Common myeloid progenitor, CD34-positive (primary cell): Measurements from ENCODE around the gene STK24.

Experiments
- CTCF ChIA-PET: fragments of 350-600 bp; sonication (Branson Sonifier 250); formaldehyde crosslinking; loops from one replicate; lab custom pipeline; 2021; ENCODE audit warnings: antibody characterized with exemption; lab: Charles Lee
- POLR2A ChIA-PET: fragments of 350-600 bp; sonication (Branson Sonifier 250); formaldehyde crosslinking; loops from one replicate; lab custom pipeline; 2021; ENCODE audit warnings: antibody characterized with exemption; lab: Charles Lee
- DNase-seq, 3 donors: peaks; one replicate each; pipeline versions ENCODE4 v3.0.0 to v3.0.0-alpha.2; 2013
- H3K27ac ChIP-seq, 2 experiments: 1 replicate in 1 of 2; 2 replicates in 1 of 2; pipeline ENCODE4 v1.7.0; 2013; ENCODE audit warnings: inconsistent platforms in 2 of 2, low read length in 2 of 2, mild to moderate bottlenecking in 2 of 2, low read depth in 1 of 2, moderate library complexity in 1 of 2; ENCODE audit not compliant: severe bottlenecking in 2 of 2, insufficient read depth in 1 of 2, poor library complexity in 1 of 2
- H3K27me3 ChIP-seq, 5 experiments: replicated peaks in 2 of 5; 1 replicate in 3 of 5; 2 replicates in 2 of 5; pipeline versions ENCODE4 v1.6.1 to v1.7.0; 2013; ENCODE audit warnings: low read length in 4 of 5, mild to moderate bottlenecking in 2 of 5, moderate library complexity in 2 of 5, inconsistent platforms in 1 of 5; ENCODE audit not compliant: insufficient read depth in 5 of 5, control insufficient read depth in 4 of 5
- H3K36me3 ChIP-seq, 4 experiments: 1 replicate in 2 of 4; 2 replicates in 2 of 4; pipeline versions ENCODE4 v1.6.1 to v1.7.0; 2013; ENCODE audit warnings: low read length in 3 of 4, control low read depth in 1 of 4, mild to moderate bottlenecking in 1 of 4; ENCODE audit not compliant: control insufficient read depth in 4 of 4, insufficient read depth in 4 of 4
- H3K4me1 ChIP-seq, 4 experiments: 1 replicate in 3 of 4; 2 replicates in 1 of 4; pipeline versions ENCODE4 v1.6.1 to v1.7.1; 2013; ENCODE audit warnings: low read length in 3 of 4, mild to moderate bottlenecking in 3 of 4, control low read depth in 1 of 4, inconsistent platforms in 1 of 4, moderate library complexity in 1 of 4; ENCODE audit not compliant: control insufficient read depth in 4 of 4, insufficient read depth in 4 of 4; ENCODE audit errors: control extremely low read depth in 1 of 4
- H3K4me3 ChIP-seq, 7 experiments: 1 replicate in 4 of 7; 2 replicates in 3 of 7; pipeline versions ENCODE4 v1.5.1 to v1.7.0; 2013; ENCODE audit warnings: mild to moderate bottlenecking in 7 of 7, low read length in 6 of 7, moderate library complexity in 6 of 7, inconsistent platforms in 2 of 7, low read depth in 2 of 7, control low read depth in 1 of 7; ENCODE audit not compliant: insufficient read depth in 4 of 7, control insufficient read depth in 1 of 7; ENCODE audit errors: extremely low read depth in 1 of 7
- H3K9me3 ChIP-seq, 5 experiments: 1 replicate in 4 of 5; 2 replicates in 1 of 5; pipeline versions ENCODE4 v1.6.1 to v1.7.1; 2013; ENCODE audit warnings: low read length in 4 of 5, mild to moderate bottlenecking in 2 of 5, inconsistent platforms in 1 of 5, low read depth in 1 of 5, moderate library complexity in 1 of 5; ENCODE audit not compliant: control insufficient read depth in 4 of 5, insufficient read depth in 2 of 5; ENCODE audit errors: control extremely low read depth in 1 of 5
- WGBS: methylation state at CpG from one replicate; pipeline ENCODE4 v1.1.5; 2013; ENCODE audit not compliant: insufficient coverage; 5-methylcytosine and 5-hydroxymethylcytosine counted together

The STK24 gene

DNA sequence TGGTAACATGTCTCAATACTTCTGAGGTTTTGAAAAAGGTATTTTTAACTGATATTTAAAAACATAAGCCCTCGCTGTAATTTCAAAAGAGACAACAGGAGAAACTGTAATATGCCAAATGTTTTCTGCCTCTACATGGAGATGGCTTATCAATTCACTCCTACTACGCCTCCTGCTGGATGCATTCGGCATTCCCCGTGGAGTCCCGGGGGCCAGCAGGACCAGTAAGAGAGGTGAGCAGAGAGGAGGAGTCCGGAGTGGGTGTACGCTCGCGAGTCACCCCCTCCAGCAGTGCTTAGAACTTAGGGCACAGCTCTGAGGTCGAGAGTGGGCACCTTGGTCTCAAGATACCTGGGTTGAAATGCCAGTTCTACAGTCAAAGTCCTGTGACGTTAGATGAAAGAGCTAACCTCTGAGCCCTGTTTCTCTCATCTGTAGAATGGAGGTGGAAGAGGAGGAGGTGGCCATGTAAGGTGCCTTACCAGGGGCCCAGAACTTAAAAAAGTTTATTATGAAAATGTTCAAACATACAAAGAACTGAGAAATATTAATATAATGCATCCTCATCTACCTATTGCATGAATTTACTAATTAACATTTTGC lies 110.2 kb downstream of the STK24 start:
- DNase-seq, result peak; percentile 38 to 50 (median 47)
- Histone ChIP-seq H3K36me3 (peaks cover 4 to 66% (median 40%) of the 10 kb centered on the region in 4 experiments), H3K9me3 (no peaks in the 10 kb centered on the region), H3K4me1 (no peaks in the 10 kb centered on the region), H3K27ac (no peak overlapping the region), H3K4me3 (no peak overlapping the region), H3K27me3 (no peaks in the 10 kb centered on the region)
- ChIA-PET CTCF (interaction anchor here (0.7 to 6.7 kb wide), 16 partner anchors 9 to 450 kb away, joined by 3 to 54 read pairs (median 3); no protein-coding TSS in a partner anchor), POLR2A (no interaction called here)
- WGBS, result 69% methylated on average over 10 of the region's 11 CpGs

GRCh38 chr13:98462946-98463345 lies 114.0 kb downstream of the STK24 start:
- Histone ChIP-seq H3K9me3 (no peaks in the 10 kb centered on the region), H3K27ac (no peak overlapping the region), H3K4me1 (no peaks in the 10 kb centered on the region), H3K27me3 (no peaks in the 10 kb centered on the region), H3K4me3 (no peak overlapping the region), H3K36me3 (peaks cover 7 to 84% (median 59%) of the 10 kb centered on the region in 4 experiments)
- no peak for DNase-seq
- CTCF ChIA-PET, result interaction anchor here (1.0 kb wide), 1 partner anchor 17 kb away, joined by 3 read pairs; no protein-coding TSS in a partner anchor
- WGBS, result 99% methylated on average over 7 of the region's 8 CpGs
- POLR2A ChIA-PET, result no interaction called here

DNA sequence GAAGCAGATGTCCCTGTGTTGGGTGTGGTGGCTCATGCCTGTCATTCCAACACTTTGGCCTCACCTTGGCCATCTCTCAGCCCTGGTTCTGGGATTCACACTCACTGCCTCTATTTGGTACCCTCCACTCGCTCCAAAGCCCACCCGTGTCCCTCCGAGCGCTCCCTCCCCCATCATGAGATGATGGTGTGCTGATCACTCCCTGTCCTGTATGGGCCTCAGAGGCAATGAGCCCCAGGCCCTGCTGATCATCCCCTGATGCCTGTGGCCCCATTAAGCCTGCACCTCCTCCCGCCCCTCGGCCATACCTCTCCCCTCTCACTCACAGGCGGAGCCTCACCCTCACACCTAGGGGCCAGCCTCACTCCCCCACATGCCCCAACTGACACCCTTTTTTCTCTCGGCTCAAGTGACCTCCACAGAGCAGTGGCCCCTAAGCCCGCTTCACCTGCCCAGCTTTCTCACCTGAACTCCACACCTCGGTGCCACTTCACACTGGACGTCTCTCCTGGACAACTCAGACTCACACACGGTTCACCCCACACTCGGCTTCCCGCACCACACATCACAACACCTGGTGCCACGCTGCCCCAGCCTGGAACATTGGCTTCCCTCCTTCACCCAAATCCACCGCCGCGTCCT lies 114.5 kb downstream of the STK24 start:
- H3K4me1 ChIP-seq, result no peaks in the 10 kb centered on the region
- no peak for DNase-seq
- H3K4me3 ChIP-seq, result no peak overlapping the region
- CTCF ChIA-PET, result interaction anchor here (2.0 kb wide), 1 partner anchor 17 kb away, joined by 9 read pairs; no protein-coding TSS in a partner anchor
- H3K36me3 ChIP-seq, result peaks cover 7 to 82% (median 59%) of the 10 kb centered on the region in 4 experiments
- H3K27ac ChIP-seq, result no peak overlapping the region
- H3K9me3 ChIP-seq, result no peaks in the 10 kb centered on the region
- H3K27me3 ChIP-seq, result no peaks in the 10 kb centered on the region
- POLR2A ChIA-PET, result no interaction called here
- 97% methylated on average over 18 of the region's 18 CpGs for WGBS

DNA sequence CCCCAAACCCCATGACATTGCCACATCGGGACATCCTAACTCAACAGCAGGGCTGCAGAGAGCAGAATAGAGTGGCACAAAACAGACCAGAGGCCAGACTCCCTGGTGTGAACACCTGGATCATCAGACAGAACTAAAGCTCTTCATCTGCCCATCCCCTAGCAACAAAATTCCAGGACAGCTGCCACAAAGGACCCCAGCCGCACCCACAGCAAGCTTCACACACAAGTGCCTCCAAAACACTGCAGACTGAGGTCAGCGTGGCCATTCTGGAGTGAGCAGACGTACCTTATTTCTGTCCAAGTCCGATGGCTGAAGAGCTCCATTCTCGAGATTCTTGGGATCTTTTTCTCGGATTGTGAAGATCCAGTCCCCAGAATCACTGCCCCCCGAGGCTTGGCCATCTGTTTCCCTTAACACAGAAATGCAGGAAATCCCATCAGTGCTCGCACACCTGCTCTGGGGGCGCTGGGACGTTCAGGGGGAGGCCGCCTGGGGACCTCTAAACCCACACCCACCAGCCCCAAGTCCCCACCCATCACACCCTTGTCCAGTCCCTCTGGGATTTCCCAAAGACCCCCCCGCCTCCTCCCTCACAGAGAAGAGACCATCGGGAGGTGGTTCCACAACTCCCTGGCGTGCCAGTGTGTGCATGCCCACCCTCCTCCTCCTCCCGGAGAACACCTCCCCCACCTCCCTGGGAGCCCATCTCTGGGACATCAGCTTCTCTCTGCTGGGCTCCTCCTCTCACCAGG lies 115.2 kb downstream of the STK24 start:
- POLR2A ChIA-PET, result no interaction called here
- Histone ChIP-seq H3K9me3 (no peaks in the 10 kb centered on the region), H3K4me3 (no peak overlapping the region), H3K27ac (no peak overlapping the region), H3K36me3 (peaks cover 9 to 85% (median 64%) of the 10 kb centered on the region in 4 experiments), H3K4me1 (no peaks in the 10 kb centered on the region), H3K27me3 (no peaks in the 10 kb centered on the region)
- DNase-seq, result no peak
- CTCF ChIA-PET, result interaction anchor here (2.0 kb wide), 1 partner anchor 16 kb away, joined by 9 read pairs; no protein-coding TSS in a partner anchor
- 98% methylated on average over 10 of the region's 16 CpGs for WGBS

DNA sequence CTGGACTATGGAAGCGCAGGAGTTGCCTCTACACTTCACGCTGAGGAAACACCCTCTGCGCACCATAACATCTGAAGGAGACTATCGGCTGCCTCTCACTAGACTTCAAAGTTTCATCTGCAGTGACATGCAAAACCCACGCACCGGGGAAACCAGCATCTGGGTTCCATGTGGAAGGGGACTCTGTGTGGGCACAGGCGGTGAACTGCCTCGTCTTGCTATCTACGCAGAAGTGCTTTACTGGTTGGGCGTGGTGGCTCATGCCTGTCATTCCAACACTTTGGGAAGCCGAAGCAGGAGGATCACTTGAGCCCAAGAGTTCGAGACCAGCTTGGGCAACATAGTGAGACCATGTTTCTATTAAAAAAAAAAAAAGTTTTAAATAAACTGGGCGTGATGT lies 116.4 kb downstream of the STK24 start:
- Histone ChIP-seq H3K9me3 (no peaks in the 10 kb centered on the region), H3K27ac (no peak overlapping the region), H3K27me3 (no peaks in the 10 kb centered on the region), H3K4me3 (no peak overlapping the region), H3K4me1 (no peaks in the 10 kb centered on the region), H3K36me3 (peaks cover 10 to 84% (median 61%) of the 10 kb centered on the region in 4 experiments)
- 87% methylated on average over 13 of the region's 13 CpGs for WGBS
- no peak for DNase-seq
- CTCF ChIA-PET, result interaction anchor here (0.7 to 2.0 kb wide), 5 partner anchors 11 to 211 kb away, joined by 3 to 9 read pairs (median 3); no protein-coding TSS in a partner anchor
- POLR2A ChIA-PET, result no interaction called here

DNA sequence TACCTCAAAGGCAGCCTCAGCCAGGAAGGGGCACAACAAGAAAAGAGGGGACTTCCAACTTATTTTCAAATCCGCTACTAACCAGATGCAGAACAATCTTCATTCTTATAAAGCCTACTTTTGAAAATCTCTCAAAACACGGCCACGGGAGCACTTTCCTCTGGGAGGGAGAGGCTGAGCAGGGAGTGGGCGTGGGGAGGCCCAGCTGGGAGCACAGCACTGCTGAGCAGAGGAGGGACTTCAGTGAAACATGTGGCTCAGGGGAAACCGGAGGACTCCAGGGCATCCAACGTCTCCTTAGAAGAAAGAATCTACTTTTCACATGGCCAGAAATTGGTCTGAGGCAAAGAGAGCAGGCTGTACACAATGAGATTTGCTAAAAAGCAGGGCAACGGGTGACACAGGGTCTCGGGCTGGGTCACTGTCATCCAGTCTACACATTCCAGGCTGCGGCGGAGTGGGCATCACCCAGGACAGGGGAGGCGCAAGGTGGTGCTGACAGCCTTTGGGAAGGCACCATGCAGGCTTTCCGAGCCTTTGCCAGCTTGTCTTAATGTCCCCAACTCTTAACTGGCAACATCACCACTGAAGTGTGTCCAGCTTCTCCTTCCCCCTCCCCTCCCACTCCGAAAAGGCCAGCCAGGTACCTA lies 117.1 kb downstream of the STK24 start:
- CTCF ChIA-PET, result interaction anchor here (1.5 to 2.1 kb wide), 2 partner anchors 12 to 13 kb away, joined by 3 to 9 read pairs; no protein-coding TSS in a partner anchor
- no peak for DNase-seq

More for the DNA sequence above, 117.1 kb downstream of the STK24 start:
- H3K4me1 ChIP-seq, result peaks cover 0 to 4% (median under 1%) of the 10 kb centered on the region in 4 experiments
- 98% methylated on average over 12 of the region's 13 CpGs for WGBS
- peaks cover 8 to 83% (median 57%) of the 10 kb centered on the region in 4 experiments for H3K36me3 ChIP-seq
- POLR2A ChIA-PET, result no interaction called here
- no peak overlapping the region for H3K27ac ChIP-seq
- H3K4me3 ChIP-seq, result no peak overlapping the region
- H3K27me3 ChIP-seq, result no peaks in the 10 kb centered on the region
- no peaks in the 10 kb centered on the region for H3K9me3 ChIP-seq
